GM04504 (cell line): Measurements from ENCODE around the gene SCAF4.
A peak's percentile ranks its signal among the peaks of the same experiment; 100 is the strongest.
"Not testable (repeated sequence)": the region's sequence is repeated elsewhere in the genome, so short reads cannot be mapped to it uniquely, and the experiment has no call there.

ENCODE experiments used
- DNase-seq: peaks from one replicate; pipeline ENCODE4 v3.0.0-alpha.2; 2012; ENCODE audit warnings: low read depth

Gene SCAF4

GRCh38 chr21:31644643-31645042 lies 87.3 kb downstream of the SCAF4 start:
- DNase-seq, result no peak

GRCh38 chr21:31641416-31641922 lies 90.4 kb downstream of the SCAF4 start:
- no peak for DNase-seq

GRCh38 chr21:31636874-31637273 lies 95.0 kb downstream of the SCAF4 start:
- DNase-seq, result no peak

- DNase-seq, result no peak
Observed at GRCh38 chr21:31634993-31635392, 96.9 kb downstream of the SCAF4 start.

GRCh38 chr21:31631881-31632280 lies 100.0 kb downstream of the SCAF4 start:
- not testable (repeated sequence) for DNase-seq

GRCh38 chr21:31629972-31630711 lies 101.8 kb downstream of the SCAF4 start:
- DNase-seq, result peak; percentile 3

GRCh38 chr21:31624961-31625491 lies 106.9 kb downstream of the SCAF4 start:
- DNase-seq, result no peak

GRCh38 chr21:31624181-31624580 lies 107.7 kb downstream of the SCAF4 start:
- DNase-seq, result no peak

- DNase-seq, result no peak
Observed at GRCh38 chr21:31623664-31624063, 108.3 kb downstream of the SCAF4 start.

- no peak for DNase-seq
Observed at GRCh38 chr21:31622397-31622796, 109.5 kb downstream of the SCAF4 start.
